ENCODE measurements around the gene CREB5. TPM values are rescaled to one million over a fixed set of nuclear protein-coding genes. Genes with fewer than 3 reads are reported as not detected.

The CREB5 gene
- total RNA-seq, 4 donors from 2014 or later = 16.8 to 22.4 (median 20.9) TPM

DNA sequence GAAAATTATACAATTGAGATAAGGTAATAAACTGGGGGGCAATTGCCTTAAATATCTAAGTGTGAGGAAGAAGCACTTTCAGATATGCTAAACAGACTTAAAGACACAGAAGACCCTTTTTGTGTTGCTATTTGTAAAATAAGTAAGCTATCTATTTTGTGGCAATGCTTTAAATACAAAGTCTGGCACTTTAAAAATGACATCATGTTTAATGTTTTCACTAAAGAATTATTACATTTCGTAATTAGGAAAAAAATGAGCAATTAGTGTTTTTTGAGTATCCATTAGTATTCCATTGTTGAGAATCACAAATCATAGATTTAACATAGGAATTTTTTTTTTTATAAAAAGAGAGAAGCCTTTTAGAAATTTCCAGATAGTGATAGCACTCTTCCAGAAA, 2.1 kb downstream of the CREB5 start:
- H3K27me3 ChIP-seq = no peaks in the 10 kb centered on the region
- H3K27ac ChIP-seq = no peak overlapping the region
- H3K9me3 ChIP-seq = no peaks in the 10 kb centered on the region
- TF ChIP-seq EP300 (IDR thresholded peaks at IDR 0.05) = no peak
- no peak for TF ChIP-seq POLR2A (IDR thresholded peaks at IDR 0.05)
- TF ChIP-seq, protein P1, sequence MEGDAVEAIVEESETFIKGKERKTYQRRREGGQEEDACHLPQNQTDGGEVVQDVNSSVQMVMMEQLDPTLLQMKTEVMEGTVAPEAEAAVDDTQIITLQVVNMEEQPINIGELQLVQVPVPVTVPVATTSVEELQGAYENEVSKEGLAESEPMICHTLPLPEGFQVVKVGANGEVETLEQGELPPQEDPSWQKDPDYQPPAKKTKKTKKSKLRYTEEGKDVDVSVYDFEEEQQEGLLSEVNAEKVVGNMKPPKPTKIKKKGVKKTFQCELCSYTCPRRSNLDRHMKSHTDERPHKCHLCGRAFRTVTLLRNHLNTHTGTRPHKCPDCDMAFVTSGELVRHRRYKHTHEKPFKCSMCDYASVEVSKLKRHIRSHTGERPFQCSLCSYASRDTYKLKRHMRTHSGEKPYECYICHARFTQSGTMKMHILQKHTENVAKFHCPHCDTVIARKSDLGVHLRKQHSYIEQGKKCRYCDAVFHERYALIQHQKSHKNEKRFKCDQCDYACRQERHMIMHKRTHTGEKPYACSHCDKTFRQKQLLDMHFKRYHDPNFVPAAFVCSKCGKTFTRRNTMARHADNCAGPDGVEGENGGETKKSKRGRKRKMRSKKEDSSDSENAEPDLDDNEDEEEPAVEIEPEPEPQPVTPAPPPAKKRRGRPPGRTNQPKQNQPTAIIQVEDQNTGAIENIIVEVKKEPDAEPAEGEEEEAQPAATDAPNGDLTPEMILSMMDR (IDR thresholded peaks at IDR 0.05) = no peak
- 84 to 89% methylated on average over 1 of the region's 1 CpG for WGBS, 2 donors
- DNase-seq (ENCODE audit: low spot score in 2 of 2) = no peak
- no peak overlapping the region for H3K4me3 ChIP-seq
- H3K4me1 ChIP-seq = peaks cover 0 to 37% (median 11%) of the 10 kb centered on the region in 4 donors
- no peaks in the 10 kb centered on the region for H3K36me3 ChIP-seq

DNA sequence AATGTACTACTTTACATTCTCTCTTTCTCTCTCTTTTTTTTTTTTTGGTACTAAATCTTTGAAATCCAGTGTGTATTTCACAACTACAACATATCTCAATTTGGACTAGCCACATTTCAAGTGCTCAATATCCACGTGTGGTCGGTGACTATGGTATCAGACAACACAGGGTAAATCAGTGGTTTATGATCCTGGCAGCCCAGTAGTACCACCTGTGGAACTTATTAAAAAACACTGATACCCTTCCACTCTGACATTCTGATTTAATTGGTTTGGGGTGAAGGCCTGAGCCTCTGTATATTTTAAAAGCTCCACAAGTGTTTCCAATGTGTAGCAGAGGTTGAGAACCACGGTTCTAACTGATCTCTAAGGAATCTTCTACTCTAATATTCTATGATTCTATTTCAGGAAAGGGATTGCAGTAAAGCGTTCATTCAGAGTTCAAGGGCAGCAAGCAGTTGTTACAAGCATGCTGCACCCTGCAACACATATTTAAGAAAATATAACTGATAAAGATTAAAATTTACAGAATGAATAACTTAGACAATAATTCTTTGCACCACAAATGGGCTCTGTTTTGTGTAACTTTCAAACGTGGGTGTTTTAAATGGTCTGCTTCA, 5.1 kb downstream of the CREB5 start:
- TF ChIP-seq EP300 (IDR thresholded peaks at IDR 0.05) (no peak), POLR2A (IDR thresholded peaks at IDR 0.05) (no peak)
- TF ChIP-seq, protein P1 (IDR thresholded peaks at IDR 0.05) = no peak
- H3K4me3 ChIP-seq = no peak overlapping the region
- H3K27ac ChIP-seq = peak overlapping the region in 1 of 4 donors; percentile 31
- no peaks in the 10 kb centered on the region for H3K9me3 ChIP-seq
- H3K36me3 ChIP-seq = no peaks in the 10 kb centered on the region
- no peak for DNase-seq (ENCODE audit: low spot score in 2 of 2)
- H3K4me1 ChIP-seq = peaks cover 0 to 17% (median 2%) of the 10 kb centered on the region in 4 donors
- 48 to 53% methylated on average over 5 of the region's 5 CpGs for WGBS, 2 donors
- no peaks in the 10 kb centered on the region for H3K27me3 ChIP-seq

DNA sequence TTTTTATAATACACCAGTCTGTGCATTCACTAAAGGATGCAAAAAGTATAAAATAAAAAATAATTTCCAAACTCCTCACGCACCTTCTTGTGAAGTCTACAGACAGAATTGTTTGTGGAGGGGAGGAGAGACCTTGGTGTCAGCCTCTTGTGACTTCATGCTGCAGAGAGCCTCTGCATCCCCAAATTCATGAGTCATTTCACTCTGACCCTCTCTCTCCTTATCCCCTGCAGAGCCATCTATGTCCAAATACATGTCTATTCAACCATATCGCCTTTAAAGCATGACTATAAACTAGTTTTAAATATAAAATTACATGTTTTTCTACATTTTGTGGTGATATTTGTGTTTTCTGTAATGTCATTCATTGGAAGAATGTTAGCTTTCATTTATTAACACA, 6.0 kb downstream of the CREB5 start:
- Histone ChIP-seq H3K4me3 (no peak overlapping the region), H3K36me3 (no peaks in the 10 kb centered on the region), H3K4me1 (peaks cover 0 to 17% (median 2%) of the 10 kb centered on the region in 4 donors), H3K9me3 (no peaks in the 10 kb centered on the region), H3K27me3 (no peaks in the 10 kb centered on the region), H3K27ac (no peak overlapping the region)
- WGBS, 2 donors = 85 to 92% methylated on average over 2 of the region's 2 CpGs
- TF ChIP-seq POLR2A (IDR thresholded peaks at IDR 0.05) (no peak), EP300 (IDR thresholded peaks at IDR 0.05) (no peak)
- TF ChIP-seq, protein P1 (IDR thresholded peaks at IDR 0.05) = no peak
- no peak for DNase-seq (ENCODE audit: low spot score in 2 of 2)

DNA sequence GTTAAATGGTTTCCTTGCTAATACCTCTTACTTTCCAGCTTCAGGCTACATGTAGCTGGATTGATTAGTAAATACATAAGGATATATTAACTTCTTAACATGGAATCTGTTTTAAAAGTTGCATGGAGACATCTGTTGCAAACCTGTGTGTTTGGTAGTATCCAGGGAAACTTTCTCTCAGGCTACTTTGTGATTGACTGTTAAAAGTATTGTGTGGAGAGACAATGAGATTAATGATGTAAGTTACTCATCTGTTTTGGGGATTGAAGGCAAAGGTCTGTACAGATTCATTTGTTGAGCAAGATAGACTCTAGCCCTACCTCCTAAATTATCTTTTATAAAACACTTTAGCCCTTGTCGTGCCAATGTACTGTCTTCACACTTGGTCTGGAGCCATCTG, 6.6 kb downstream of the CREB5 start:
- WGBS, 2 donors = 88 to 96% methylated on average over 1 of the region's 1 CpG
- DNase-seq (ENCODE audit: low spot score in 2 of 2) = no peak
- Histone ChIP-seq H3K36me3 (no peaks in the 10 kb centered on the region), H3K27ac (no peak overlapping the region), H3K4me3 (no peak overlapping the region), H3K9me3 (no peaks in the 10 kb centered on the region), H3K4me1 (peaks cover 0 to 17% (median 2%) of the 10 kb centered on the region in 4 donors), H3K27me3 (no peaks in the 10 kb centered on the region)
- TF ChIP-seq POLR2A (IDR thresholded peaks at IDR 0.05) = no peak
- TF ChIP-seq, protein P1 (IDR thresholded peaks at IDR 0.05) = no peak
- no peak for TF ChIP-seq EP300 (IDR thresholded peaks at IDR 0.05)

DNA sequence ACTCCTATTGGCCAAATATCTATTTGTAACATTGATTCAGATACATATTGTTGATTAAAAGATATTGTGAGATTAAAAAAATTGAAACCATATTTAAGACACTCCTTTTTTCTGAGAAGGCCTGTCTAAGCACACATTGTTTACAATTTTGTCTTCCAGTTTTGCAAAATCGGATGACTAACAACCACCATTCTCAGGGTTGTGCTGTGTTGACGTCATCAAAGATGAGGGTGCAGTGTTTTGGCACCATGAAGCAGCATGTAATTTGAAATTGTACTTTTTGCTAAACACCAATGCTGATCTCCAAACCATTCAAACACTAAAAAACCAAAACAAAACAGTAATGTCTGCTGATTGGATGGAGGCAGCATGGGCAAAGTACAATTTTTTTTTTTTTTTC, 7.4 kb downstream of the CREB5 start:
- DNase-seq (ENCODE audit: low spot score in 2 of 2) = no peak
- peaks cover 0 to 17% (median 2%) of the 10 kb centered on the region in 4 donors for H3K4me1 ChIP-seq
- H3K9me3 ChIP-seq = no peaks in the 10 kb centered on the region
- TF ChIP-seq EP300 (IDR thresholded peaks at IDR 0.05) = peak in 1 of 2 donors; percentile 35
- TF ChIP-seq, protein P1 (IDR thresholded peaks at IDR 0.05) = no peak
- 62 to 67% methylated on average over 2 of the region's 2 CpGs for WGBS, 2 donors
- H3K27ac ChIP-seq = no peak overlapping the region
- H3K36me3 ChIP-seq = no peaks in the 10 kb centered on the region
- H3K4me3 ChIP-seq = no peak overlapping the region
- no peaks in the 10 kb centered on the region for H3K27me3 ChIP-seq
